Prostate gland (tissue), 2 donors: ENCODE data around the gene CGN.

ENCODE experiments used
- POLR2AphosphoS5 ChIP-seq: sonication (generic); formaldehyde crosslinking; IDR thresholded peaks from one replicate; pipeline ENCODE4 v1.6.1; 2017; ENCODE audit warnings: antibody characterized with exemption
- TF ChIP-seq, protein P1 (sequence below), 4 experiments: fragments of 200-600 bp in 2 of 4; fragments of 450-650 bp in 2 of 4; sonication (generic) in 2 of 4; IDR thresholded peaks; 1 replicate in 3 of 4; 2 replicates in 1 of 4; pipeline ENCODE4 v1.5.1; 2016 to 2019; ENCODE audit warnings: antibody characterized with exemption in 4 of 4, mild to moderate bottlenecking in 2 of 4, moderate library complexity in 2 of 4

DNA sequence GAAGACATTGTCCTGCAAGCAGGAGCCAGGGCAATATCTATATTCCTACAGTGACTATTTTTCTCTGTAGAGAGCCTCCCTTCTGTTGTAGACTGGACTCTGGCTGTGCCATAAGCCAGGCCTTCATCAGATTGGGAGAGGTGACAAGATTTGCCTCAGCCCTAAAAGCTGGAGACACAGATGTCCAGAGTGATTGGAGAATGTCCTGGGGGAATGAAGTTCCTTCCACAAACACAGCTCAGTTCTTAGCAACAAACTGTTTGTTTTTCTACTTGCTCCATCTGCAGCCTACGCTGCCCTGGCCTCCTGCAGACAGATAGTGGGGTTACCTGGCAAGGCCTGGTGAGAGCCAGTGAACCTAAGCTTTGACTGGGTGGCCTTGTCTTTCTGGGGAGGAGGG, 70.7 kb downstream of the CGN start:
- TF ChIP-seq, protein P1, sequence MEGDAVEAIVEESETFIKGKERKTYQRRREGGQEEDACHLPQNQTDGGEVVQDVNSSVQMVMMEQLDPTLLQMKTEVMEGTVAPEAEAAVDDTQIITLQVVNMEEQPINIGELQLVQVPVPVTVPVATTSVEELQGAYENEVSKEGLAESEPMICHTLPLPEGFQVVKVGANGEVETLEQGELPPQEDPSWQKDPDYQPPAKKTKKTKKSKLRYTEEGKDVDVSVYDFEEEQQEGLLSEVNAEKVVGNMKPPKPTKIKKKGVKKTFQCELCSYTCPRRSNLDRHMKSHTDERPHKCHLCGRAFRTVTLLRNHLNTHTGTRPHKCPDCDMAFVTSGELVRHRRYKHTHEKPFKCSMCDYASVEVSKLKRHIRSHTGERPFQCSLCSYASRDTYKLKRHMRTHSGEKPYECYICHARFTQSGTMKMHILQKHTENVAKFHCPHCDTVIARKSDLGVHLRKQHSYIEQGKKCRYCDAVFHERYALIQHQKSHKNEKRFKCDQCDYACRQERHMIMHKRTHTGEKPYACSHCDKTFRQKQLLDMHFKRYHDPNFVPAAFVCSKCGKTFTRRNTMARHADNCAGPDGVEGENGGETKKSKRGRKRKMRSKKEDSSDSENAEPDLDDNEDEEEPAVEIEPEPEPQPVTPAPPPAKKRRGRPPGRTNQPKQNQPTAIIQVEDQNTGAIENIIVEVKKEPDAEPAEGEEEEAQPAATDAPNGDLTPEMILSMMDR (IDR thresholded peaks at IDR 0.05), result no peak
- TF ChIP-seq POLR2AphosphoS5, result no peak
